Embryonic facial prominence (tissue), 1 donor: Measurements from ENCODE around the gene CDK8.
"Not testable (repeated sequence)": the region's sequence is repeated elsewhere in the genome, so short reads cannot be mapped to it uniquely, and the experiment has no call there.

ENCODE experiments used
- DNase-seq: peaks from one replicate; pipeline ENCODE4 v3.0.0-alpha.2; 2016; ENCODE audit errors: extremely low spot score

CDK8 gene

DNA sequence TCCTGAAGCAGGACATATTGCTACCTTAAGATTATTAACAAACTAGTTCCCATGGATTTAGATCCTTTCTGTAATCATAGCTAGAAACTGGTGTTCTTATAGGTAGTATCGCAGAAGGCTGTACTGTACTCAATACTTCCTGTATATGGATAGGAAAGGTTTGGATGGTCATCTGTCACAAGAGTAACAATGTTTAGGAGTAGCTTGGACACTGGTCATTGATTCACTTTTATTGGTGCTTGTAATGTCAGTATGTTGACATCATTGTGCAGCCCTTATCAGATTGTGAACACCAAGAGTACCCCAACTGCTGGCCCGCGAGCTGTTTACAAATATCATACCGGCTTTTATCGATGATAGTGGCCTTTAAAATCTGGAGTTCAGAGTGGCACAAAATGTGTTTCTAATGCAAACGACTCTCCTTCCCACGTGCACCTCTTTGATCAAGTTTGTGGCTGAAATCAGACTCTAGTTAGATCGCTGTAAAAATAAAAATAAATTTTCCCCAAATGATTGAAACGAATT is 605 bp upstream of the CDK8 start:
- DNase-seq, result no peak

DNA sequence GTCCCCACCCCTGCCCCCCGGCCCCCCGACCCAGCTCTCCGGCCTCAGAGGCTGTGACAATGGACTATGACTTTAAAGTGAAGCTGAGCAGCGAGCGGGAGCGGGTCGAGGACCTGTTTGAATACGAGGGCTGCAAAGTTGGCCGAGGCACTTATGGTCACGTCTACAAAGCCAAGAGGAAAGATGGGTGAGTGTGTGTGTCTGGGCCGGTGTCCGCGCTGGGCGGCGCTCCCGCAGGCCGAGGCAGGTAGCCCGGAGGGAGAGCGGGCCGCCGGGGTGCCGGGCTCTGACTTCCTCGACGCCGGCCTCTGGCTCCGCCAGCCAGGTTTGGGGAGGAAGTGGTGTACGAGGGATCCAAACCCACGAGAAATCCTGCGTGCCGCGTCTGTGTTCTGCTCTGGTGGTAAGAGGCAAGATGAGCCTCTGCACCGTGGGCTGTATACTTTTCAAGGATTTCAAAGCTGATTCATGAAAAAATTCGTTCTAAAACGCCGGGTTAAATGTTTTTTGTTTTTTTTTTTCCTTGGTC is 718 bp downstream of the CDK8 start:
- peak; percentile 11 for DNase-seq

GRCh38 chr13:26255115-26255514 is 1.2 kb downstream of the CDK8 start:
- DNase-seq, result no peak

DNA sequence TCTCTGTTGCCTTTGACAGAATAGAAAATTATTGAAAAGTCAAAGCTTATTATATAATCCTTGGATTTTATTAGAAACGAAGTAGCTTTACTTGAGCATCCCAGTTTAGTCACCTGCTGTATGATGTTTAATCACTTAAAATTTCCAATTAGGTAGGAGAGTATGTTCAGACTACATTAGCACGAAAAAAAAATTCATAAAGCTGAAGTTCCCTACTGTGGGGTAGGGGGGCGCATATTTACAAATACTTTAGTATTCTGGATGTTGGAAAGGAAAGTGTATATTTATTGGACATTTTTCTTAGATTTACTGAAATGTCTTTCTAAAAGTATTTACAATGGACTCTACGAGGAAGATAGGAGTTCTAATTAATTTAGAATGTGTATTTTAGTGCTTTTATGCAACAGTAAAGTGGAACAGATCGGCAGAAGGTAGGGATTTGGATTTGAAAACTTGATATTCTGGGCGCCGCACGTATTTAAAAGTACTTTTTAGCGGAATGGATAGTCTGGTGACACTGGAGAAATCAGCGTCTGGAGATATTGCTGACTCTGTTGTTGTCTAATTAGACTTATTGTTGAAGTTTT is 1.9 kb downstream of the CDK8 start:
- DNase-seq, result no peak

- DNase-seq, result no peak
Observed at GRCh38 chr13:26257049-26257448, 3.1 kb downstream of the CDK8 start.

DNA sequence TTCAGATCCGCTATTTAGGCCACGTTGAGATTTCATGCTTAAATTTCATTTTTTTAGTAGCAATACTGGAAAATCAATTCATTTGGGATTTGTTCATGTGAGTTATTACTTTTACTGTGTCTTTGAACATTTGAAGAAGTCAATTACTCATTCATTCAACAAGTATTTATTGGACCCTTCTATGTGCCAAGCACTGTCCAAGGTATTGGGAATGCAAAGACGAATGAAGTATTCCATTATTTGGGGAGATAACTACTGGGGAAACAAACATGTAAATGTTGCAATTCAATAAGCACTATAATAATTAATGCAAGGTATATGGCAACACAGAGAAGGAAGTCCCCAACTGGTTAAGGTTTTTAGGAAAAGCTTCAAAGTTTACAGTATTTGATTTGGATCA is 5.7 kb downstream of the CDK8 start:
- DNase-seq, result no peak

- DNase-seq, result no peak
Observed at GRCh38 chr13:26262156-26262555, 8.2 kb downstream of the CDK8 start.

DNA sequence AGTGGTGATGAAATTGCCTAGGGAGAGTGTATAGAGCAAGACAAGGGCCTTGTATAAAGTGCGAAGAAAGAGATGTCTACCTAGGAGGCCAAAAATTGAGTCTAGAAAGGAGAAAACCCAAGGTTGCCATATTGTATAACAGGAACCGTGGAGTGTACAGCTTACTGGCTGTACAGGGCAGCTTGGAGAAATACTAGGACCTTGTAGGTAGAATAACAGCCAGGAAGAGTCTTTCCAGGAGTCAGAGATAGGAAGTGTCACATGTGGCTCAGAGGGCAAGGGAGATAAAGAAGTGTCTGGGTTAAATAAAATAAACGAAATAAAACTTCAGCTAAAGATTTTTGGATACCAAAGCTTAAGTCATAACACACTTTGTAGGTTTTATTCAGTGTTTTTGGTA is 12.4 kb downstream of the CDK8 start:
- DNase-seq, result no peak

DNA sequence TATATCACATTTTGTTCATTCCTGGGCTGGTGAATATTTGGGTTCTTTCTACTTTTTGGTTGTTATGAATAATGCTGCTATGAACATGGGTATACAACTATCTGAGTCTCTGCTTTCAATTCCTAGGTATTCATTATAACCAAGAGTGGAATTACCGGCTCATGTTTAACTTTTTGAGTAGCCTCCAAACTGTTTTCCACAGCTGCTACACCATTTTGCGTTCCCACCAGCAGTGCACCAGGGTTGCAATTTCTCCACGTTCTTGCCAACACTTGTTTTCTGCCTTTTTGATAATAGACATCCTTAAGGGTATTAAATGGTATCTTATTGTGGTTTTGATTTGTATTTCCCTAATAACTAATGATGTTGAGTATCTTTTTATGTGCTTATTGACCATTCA is 16.8 kb downstream of the CDK8 start:
- no peak for DNase-seq

GRCh38 chr13:26272621-26273020 is 18.7 kb downstream of the CDK8 start:
- no peak for DNase-seq

- DNase-seq, result no peak
Observed at GRCh38 chr13:26280295-26280694, 26.4 kb downstream of the CDK8 start.

- DNase-seq, result no peak
Observed at GRCh38 chr13:26280822-26281221, 26.9 kb downstream of the CDK8 start.

DNA sequence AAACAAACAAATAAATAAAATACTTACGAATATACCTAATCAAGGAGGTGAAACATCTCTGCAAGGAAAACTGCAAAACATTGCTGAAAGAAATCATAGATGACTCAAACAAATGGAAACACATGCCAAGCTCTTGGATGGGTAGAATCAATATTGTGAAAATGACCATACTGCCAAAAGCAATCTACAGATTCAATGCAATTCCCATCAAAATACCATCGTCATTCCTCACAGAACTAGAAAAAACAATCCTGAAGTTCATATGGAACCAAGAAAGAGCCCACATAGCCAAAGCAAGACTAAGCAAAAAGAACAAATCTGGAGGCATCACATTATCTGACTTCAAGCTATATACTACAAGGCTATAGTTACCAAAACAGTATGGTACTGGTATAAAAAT is 32.0 kb downstream of the CDK8 start:
- DNase-seq, result not testable (repeated sequence)

DNA sequence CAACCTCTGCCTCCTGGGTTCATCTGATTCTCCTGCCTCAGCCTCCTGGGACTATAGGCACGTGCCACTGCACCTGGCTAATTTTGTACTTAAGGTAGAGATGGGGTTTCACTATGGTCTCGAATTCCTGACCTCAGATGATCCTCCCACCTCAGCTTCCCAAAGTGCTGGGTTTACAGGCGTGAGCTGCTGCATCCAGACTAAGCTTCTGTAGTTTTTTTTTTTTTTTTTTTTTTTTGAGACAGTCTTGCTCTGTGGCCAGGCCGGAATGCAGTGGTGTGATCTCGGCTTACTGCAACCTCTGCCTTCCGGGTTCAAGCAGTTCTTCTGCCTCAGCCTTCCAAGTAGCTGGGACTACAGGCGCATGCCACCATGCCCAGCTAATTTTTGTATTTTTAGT is 34.9 kb downstream of the CDK8 start:
- not testable (repeated sequence) for DNase-seq

DNA sequence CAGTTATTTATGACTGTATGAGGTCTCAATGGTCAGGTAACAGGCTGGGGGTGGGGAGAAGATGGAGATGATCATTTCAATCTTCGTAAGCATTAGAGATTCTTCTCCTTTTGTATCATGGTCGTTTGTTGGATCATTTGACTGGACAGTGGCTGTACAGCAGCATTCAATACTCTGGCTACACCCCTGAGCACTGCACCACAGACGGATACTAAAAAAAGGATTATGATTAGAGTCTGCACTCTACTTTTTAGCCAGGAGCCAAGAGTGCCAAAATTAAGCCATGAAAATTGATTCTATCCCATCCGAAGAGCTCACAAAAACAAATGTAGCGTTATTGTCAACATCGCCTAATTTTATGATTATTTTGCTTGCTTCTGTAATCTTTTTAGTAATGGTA is 41.9 kb downstream of the CDK8 start:
- DNase-seq, result no peak

DNA sequence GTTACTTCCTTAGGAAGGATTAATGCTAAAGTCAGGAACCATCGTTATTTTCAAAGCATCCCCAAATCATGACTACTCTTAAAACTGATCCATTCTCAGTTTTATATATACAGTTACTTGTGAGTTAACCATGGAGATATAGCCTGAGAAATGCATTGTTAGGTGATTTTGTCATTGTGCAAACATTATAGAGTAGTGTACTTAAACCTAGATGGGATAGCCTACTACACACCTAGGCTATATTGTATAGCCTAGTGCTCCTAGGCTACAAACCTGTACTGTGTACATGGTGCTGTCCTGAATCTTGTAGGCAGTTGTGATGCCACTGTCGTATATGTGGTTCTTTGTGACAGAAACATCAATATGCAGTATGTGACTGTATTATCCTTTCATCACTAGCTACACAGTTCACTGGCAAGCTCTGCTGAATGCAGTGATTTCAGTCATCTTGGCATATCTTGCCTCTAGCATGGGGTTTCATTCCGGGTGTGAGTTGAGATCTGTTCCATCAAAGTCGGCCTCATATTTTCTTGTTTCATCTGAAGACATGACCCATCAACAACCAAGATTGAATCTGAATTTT is 45.3 kb downstream of the CDK8 start:
- DNase-seq, result no peak

DNA sequence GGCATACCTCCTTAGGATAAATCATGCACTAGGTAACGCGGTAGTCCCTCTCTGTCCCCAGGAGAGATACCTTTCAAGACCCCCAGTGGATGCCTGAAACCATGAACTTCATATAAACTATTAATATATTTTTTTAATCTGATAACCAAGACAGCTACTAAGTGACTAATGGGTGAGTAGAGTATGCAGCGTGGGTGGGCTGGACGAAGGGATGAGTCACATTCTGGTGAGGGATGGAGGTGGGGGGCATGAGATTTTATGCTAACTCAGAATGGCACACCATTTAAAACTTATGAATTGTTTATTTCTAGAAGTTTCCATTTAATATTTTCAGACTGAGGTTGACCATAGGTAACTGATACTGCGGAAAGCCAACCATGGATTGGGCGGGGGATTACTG is 46.2 kb downstream of the CDK8 start:
- no peak for DNase-seq

DNA sequence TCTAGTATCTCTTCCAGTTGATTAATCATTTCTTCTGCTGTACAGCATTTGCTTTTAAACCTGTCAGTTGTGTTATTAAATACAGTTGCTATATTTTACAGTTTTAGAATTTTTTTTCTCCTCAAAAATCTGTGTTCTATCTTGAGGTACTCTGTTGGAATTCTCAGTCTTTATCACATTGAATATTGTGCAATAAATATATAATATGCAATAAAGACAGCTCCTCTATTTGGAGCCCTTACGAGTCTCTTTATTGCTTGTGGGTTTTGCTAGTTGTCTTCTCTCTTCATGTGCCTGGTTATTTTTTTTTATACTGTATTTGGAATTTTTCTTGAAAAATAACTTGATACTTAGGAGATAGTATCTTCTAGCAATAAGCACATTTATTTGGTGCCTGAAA is 51.7 kb downstream of the CDK8 start:
- no peak for DNase-seq

DNA sequence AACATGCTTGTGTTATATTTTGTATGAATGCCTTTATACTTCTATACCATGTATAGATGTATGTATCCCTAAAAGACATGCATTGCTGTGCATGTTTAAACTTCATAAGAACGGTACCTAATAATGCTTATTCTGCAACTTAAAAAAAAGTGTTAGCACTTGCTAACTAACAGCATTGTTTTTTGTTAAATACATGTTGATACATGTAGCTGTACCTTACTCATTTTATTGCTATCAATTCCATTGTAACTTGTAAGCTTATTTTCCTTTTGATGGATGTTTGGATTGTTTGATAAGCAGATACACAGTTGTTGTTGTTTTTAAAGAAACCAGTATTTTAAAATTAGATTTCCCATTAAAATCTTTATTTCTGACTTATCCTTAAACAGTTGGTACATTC is 53.8 kb downstream of the CDK8 start:
- no peak for DNase-seq

- no peak for DNase-seq
Observed at GRCh38 chr13:26308250-26308649, 54.3 kb downstream of the CDK8 start.

DNA sequence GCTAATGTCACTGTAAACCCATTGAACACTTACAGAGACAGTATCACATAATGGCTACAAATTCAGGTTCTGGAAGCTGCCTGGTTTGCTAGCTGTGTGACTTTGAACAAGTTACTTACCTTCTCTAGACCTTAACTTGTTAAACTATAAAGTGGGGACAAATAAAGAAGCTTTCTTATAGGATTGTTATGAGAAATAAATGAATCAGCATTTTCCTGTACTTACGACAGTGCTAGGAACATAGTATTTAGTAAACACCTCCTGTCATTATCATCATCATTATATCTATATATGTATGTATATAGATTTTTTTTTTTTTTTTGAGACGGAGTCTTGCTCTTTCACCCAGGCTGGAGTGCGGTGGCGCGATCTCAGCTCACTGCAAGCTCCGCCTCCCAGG is 54.9 kb downstream of the CDK8 start:
- no peak for DNase-seq

DNA sequence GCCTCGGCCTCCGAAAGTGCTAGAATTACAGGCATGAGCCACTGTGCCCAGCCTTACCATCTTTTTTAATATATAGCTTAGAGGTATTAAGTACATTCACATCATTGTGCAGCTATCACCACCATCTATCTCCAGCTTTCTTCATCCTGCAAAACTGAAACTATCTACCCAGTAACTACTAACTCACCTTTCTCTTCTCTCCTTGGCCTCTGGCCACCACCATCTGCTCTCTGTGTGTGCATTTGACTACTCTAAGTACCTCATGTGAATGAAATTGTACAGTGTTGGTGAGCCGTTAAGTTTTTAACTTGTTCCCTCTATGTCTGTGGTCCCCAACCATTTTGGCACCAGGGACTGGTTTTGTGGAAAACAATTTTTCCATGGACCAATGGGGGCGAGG is 56.1 kb downstream of the CDK8 start:
- no peak for DNase-seq

GRCh38 chr13:26310470-26310869 is 56.5 kb downstream of the CDK8 start:
- DNase-seq, result no peak

- not testable (repeated sequence) for DNase-seq
Observed at GRCh38 chr13:26312019-26312418, 58.1 kb downstream of the CDK8 start.
